Measurements from ENCODE around the gene SSBP1.

GRCh38 chr7:141737836-141738591 lies at the start of gene SSBP1:
- no peak; the same call in 1 of the 2 replicates for TF ChIP-seq CTCF (IDR thresholded peaks at IDR 0.05)
- TF ChIP-seq TEAD1 (CRISPR knock-in tag; IDR thresholded peaks at IDR 0.05) = peak; percentile 57; the same call in 1 of the 2 replicates
- TF ChIP-seq E2F1 (CRISPR knock-in tag; IDR thresholded peaks at IDR 0.05) = no peak
- peak; percentile 76; the same call in 1 of the 2 replicates for TF ChIP-seq MAX (CRISPR knock-in tag; IDR thresholded peaks at IDR 0.05)

All from WTC11 (cell line).